GM10266 (cell line): ENCODE data around the gene GPR137C.

Experiments
- DNase-seq: peaks from one replicate; pipeline ENCODE4 v3.0.0; 2012; ENCODE audit errors: extremely low spot score
- TF ChIP-seq, protein P1 (sequence below): IDR thresholded peaks from 2 replicates; pipeline ENCODE4 v1.5.1; 2012; ENCODE audit warnings: mild to moderate bottlenecking, low read depth; ENCODE audit not compliant: control insufficient read depth, insufficient read depth; ENCODE audit errors: missing control alignments

GPR137C gene

DNA sequence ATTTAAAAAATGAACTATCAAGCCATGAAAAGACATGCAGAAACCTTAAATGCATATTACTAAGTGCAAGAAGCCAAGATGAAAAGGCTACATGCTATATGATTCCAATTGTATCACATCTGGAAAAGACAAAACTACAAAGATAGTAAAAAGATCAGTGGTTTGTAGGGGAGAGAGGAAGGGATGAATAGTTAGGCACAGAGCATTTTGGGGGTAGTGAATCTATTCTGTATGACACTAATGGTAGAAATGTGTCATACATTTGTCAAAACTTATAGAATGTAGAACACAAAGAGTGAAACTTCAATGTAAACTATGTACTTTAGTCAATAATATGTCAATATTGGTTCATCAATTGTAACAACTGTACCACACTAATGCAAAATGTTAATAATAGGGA is 21.2 kb upstream of the GPR137C start:
- no peak for DNase-seq
- TF ChIP-seq, protein P1, sequence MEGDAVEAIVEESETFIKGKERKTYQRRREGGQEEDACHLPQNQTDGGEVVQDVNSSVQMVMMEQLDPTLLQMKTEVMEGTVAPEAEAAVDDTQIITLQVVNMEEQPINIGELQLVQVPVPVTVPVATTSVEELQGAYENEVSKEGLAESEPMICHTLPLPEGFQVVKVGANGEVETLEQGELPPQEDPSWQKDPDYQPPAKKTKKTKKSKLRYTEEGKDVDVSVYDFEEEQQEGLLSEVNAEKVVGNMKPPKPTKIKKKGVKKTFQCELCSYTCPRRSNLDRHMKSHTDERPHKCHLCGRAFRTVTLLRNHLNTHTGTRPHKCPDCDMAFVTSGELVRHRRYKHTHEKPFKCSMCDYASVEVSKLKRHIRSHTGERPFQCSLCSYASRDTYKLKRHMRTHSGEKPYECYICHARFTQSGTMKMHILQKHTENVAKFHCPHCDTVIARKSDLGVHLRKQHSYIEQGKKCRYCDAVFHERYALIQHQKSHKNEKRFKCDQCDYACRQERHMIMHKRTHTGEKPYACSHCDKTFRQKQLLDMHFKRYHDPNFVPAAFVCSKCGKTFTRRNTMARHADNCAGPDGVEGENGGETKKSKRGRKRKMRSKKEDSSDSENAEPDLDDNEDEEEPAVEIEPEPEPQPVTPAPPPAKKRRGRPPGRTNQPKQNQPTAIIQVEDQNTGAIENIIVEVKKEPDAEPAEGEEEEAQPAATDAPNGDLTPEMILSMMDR, result no peak

DNA sequence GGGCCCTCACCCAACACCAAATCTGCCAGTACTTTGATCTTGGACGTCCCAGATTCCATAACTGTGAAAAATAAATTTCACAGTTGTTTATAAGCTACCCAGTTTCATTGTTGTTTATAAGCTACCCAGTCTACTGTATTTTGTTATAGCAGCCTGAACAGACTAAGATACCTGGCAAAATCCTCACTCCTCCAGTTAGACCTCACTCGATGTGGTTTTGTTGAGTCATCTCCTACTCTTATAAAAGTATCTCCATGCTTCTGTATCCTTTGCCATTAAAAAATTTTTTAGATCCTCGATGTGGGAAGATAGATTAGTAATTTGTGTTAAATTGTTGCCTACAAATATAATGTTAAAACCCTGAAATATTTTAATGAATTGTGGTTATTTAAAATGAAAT is 16.4 kb upstream of the GPR137C start:
- TF ChIP-seq, protein P1, result no peak
- DNase-seq, result no peak

DNA sequence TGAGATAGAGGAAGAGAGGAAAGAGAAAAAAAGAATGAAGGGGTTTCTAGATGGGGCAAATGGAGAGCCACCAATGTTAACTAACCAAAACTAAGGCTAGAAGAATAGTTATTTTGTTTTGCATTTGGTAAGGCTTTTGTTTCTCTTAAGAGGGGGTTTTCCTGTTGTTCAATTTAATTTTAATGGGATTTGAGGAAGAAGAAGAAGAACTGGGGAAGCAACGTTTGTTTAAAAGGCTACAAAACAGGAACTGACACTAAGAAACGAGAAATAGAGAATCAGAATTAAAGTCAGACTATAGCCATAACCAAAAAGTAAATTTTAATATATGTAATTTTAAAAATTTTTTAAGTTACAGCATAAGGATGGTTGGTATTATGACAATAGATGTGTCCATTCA is 14.0 kb upstream of the GPR137C start:
- TF ChIP-seq, protein P1, result no peak
- no peak for DNase-seq

DNA sequence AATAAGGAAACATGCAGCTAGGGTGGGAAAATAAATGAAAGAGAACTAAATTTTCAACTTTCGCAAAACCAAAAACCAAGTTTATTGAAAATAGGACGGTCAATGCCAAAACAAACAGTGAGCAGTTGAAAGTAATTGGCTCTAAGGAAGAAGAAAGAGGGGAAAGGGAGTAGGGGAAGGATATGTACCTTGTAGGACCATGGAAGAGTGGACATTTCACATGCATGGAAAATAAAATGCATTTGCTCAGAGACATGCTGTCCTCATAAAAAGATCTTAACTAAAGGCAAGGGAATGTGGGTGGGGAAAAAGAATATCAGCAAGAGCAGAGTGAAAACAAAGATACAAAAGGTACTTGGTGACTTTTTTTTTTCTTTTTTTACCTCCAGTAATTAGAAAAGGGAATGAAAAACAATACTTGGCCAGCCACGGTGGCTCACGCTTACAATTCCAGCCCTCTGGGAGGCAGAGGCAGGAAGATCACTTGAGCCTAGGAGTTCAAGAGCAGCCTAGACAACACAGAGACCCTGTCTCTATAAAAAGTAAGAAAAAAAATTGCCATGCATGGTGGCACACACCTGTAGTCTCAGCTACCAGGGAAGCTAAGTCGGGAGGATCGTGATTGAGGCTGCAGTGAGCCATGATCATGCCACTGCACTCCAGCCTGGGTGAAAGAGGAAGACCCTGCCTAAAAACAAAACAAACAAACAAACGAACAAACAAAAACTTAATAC is 6.9 kb upstream of the GPR137C start:
- TF ChIP-seq, protein P1, result no peak
- no peak for DNase-seq

DNA sequence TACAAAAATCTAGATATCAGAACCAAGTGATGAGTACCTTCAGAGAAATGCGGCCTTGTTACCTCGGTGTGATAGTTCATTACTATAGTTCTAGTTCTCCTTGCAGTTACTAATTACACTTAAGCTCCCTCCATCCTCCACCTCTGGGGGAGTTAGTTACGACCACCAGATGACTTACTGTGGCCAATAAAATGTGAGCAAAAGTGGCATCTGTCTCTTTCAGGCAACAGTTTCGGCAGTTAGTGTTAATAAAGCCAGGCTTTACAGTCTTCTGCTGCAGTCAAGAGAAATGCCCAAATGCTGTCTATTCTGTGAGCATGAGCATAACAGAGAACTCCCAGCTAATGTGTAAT is 6.3 kb upstream of the GPR137C start:
- DNase-seq, result no peak
- TF ChIP-seq, protein P1, result no peak

DNA sequence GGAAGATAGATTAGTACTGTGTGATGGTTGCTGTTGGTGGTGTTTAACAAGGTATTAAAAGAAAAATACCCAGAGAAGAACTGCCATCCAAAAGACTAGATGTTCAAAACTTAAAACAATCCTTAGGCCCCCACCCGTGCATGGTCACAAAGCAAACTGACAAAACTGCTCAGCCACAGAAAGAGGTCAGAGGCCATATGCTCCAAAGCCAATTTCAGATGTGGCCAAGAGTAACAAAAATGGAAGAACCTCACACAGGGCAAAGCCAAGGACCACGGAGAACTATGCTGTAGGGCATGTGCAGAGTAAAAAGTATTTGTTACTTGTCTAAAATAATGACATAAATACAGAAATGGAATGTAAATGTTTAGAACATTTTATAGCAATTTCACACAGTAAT is 5.6 kb upstream of the GPR137C start:
- TF ChIP-seq, protein P1, result no peak

DNA sequence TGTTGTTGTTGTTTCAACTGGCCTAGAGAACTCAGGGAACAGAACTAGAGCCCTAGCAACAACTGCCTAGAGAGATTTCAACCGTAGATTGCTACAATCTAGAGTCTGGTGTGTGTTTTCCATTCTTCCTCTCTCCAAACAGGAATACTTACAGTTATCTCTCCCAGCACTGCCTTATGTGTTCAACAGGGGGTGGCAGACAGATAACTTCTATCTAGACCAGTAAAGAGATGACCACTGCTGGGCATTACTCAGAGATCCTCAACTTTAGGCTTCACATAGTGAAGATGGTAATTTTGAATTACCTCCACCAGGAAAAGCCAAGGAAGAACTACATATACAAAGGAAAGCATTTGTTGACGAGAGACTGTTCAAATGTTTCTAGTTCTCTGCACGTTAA is 5.1 kb upstream of the GPR137C start:
- TF ChIP-seq, protein P1, result no peak
- no peak for DNase-seq

More for the DNA sequence above, 5.6 kb upstream of the GPR137C start:
- no peak for DNase-seq
